K562 (cell line): ENCODE measurements around the gene KCNJ8.

Source experiments
- COPS2 ChIP-seq: fragments of 450-650 bp; conservative IDR thresholded peaks from 2 replicates; pipeline ENCODE4 v1.6.1; 2016; ENCODE audit warnings: mild to moderate bottlenecking, moderate library complexity
- KLF16 ChIP-seq: IDR thresholded peaks from 2 replicates; pipeline ENCODE4 v1.6.1; 2016; ENCODE audit warnings: antibody characterized with exemption
- ZNF224 ChIP-seq: sonication (generic); formaldehyde crosslinking; IDR thresholded peaks from 2 replicates; pipeline ENCODE4 v1.8.0; 2022; ENCODE audit warnings: mild to moderate bottlenecking, missing genetic modification reagents
- TF ChIP-seq, protein P1 (sequence below): sonication (generic); formaldehyde crosslinking; IDR thresholded peaks from 2 replicates; pipeline ENCODE4 v1.8.0; 2023; ENCODE audit warnings: mild to moderate bottlenecking, missing genetic modification reagents

DNA sequence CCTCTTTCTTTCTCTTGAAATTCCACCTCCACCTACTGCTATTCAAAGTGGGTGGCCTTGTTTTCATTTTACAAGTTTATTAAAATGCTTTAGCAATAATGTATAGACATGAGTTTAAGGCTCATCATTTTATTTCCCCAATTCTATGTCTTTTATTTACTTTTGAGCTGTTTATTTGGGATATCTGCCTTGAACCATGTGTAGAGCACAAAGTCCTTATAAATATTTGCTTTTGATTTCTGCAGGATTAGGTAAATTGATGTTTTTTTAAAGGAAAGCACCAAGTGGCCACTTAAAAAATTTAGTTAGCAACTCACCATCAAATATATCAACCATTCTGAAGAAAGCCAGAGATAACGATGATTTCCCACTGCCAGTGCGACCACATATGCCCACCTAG, 39.8 kb upstream of the KCNJ8 start:
- no peak for TF ChIP-seq ZNF224
- no peak for TF ChIP-seq COPS2
- TF ChIP-seq KLF16 = no peak
- TF ChIP-seq, protein P1, sequence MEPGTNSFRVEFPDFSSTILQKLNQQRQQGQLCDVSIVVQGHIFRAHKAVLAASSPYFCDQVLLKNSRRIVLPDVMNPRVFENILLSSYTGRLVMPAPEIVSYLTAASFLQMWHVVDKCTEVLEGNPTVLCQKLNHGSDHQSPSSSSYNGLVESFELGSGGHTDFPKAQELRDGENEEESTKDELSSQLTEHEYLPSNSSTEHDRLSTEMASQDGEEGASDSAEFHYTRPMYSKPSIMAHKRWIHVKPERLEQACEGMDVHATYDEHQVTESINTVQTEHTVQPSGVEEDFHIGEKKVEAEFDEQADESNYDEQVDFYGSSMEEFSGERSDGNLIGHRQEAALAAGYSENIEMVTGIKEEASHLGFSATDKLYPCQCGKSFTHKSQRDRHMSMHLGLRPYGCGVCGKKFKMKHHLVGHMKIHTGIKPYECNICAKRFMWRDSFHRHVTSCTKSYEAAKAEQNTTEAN (CRISPR knock-in tag) = no peak
